ENCODE measurements around the gene CCL17.
"Not testable (repeated sequence)": the region's sequence is repeated elsewhere in the genome, so short reads cannot be mapped to it uniquely, and the experiment has no call there.

CCL17 gene

DNA sequence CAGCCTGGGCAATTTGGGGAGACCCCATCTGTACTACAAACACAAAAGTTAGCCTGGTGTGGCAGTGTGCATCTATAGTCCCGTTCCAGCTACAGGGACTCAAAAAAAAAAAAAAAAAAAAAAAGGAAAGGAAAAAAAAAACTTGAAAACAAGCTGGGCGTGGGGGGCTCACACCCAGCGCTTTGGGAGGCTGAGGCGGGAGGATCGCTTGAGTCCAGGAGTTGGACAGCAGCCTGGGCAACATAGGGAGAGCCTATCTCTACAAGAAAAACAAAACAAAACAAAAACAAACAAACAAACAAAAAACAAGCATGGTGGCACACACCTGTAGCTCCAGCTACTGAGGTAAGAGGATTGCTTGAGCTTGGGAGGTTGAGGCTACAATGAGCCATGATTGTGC lies 12.9 kb upstream of the CCL17 start:
- Histone ChIP-seq H3K36me3 (no peaks in the 10 kb centered on the region), H3K9me3 (ENCODE audit: severe bottlenecking) (no peaks in the 10 kb centered on the region), H3K27me3 (ENCODE audit: insufficient read depth, low read depth, severe bottlenecking) (no peaks in the 10 kb centered on the region), H3K4me3 (ENCODE audit: low read depth, low read length) (no peak overlapping the region), H3K27ac (no peak overlapping the region)
- TF ChIP-seq, protein P1, sequence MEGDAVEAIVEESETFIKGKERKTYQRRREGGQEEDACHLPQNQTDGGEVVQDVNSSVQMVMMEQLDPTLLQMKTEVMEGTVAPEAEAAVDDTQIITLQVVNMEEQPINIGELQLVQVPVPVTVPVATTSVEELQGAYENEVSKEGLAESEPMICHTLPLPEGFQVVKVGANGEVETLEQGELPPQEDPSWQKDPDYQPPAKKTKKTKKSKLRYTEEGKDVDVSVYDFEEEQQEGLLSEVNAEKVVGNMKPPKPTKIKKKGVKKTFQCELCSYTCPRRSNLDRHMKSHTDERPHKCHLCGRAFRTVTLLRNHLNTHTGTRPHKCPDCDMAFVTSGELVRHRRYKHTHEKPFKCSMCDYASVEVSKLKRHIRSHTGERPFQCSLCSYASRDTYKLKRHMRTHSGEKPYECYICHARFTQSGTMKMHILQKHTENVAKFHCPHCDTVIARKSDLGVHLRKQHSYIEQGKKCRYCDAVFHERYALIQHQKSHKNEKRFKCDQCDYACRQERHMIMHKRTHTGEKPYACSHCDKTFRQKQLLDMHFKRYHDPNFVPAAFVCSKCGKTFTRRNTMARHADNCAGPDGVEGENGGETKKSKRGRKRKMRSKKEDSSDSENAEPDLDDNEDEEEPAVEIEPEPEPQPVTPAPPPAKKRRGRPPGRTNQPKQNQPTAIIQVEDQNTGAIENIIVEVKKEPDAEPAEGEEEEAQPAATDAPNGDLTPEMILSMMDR (IDR thresholded peaks at IDR 0.05; ENCODE audit: low read depth, low read length), result no peak
- DNase-seq, result no peak

DNA sequence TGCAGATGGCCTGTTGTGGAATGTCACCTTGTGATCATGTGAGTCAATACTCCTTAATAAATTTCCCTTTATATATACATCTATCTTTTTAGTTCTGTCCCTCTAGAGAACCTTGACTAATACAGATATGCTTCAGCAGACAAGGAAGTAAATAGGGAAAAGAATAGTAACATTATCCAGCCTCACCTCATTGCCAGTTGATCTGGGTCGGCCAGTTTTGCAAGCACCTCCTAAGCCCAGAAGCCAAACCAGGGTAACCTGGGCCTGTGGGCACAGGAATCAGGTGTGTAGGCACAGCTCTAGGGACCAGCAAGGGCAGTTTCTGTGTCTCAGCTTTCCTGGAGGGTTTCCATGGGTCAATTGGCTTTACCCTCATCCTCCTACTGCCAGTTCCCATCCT lies 11.9 kb upstream of the CCL17 start:
- H3K4me3 ChIP-seq (ENCODE audit: low read depth, low read length), result no peak overlapping the region
- no peak for DNase-seq
- TF ChIP-seq, protein P1 (IDR thresholded peaks at IDR 0.05; ENCODE audit: low read depth, low read length), result no peak
- no peak overlapping the region for H3K27ac ChIP-seq
- H3K27me3 ChIP-seq (ENCODE audit: insufficient read depth, low read depth, severe bottlenecking), result no peaks in the 10 kb centered on the region
- no peaks in the 10 kb centered on the region for H3K9me3 ChIP-seq (ENCODE audit: severe bottlenecking)
- H3K36me3 ChIP-seq, result no peaks in the 10 kb centered on the region

DNA sequence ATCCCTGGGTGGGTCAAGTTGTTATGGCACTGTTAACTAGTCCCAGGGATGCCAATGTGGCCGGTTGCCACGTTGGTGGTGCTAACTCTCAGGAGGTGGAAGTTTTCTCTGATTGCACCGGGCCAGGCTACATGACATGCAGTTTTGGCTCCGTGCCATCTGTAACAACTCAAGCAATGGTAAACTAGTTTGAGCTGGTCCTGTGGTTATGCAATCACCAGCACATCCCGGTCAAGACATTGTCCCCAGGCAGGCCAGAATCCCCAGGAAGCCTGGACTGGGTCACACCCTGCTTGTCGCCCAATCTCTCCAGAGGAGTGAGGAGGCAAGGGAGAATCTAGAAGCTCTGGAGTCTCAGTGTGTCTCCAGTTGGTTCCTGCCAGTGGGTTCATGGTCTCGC lies 10.1 kb upstream of the CCL17 start:
- no peaks in the 10 kb centered on the region for H3K27me3 ChIP-seq (ENCODE audit: insufficient read depth, low read depth, severe bottlenecking)
- DNase-seq, result no peak

GRCh38 chr16:57395026-57395425 lies 9.5 kb upstream of the CCL17 start:
- DNase-seq, result no peak
- H3K36me3 ChIP-seq, result no peaks in the 10 kb centered on the region
- no peak overlapping the region for H3K27ac ChIP-seq
- TF ChIP-seq, protein P1 (IDR thresholded peaks at IDR 0.05; ENCODE audit: low read depth, low read length), result no peak
- no peak overlapping the region for H3K4me3 ChIP-seq (ENCODE audit: low read depth, low read length)
- H3K27me3 ChIP-seq (ENCODE audit: insufficient read depth, low read depth, severe bottlenecking), result no peaks in the 10 kb centered on the region
- no peaks in the 10 kb centered on the region for H3K9me3 ChIP-seq (ENCODE audit: severe bottlenecking)

More for the DNA sequence above, 10.1 kb upstream of the CCL17 start:
- Histone ChIP-seq H3K4me3 (ENCODE audit: low read depth, low read length) (no peak overlapping the region), H3K27ac (no peak overlapping the region), H3K9me3 (ENCODE audit: severe bottlenecking) (no peaks in the 10 kb centered on the region), H3K36me3 (no peaks in the 10 kb centered on the region)
- TF ChIP-seq, protein P1 (IDR thresholded peaks at IDR 0.05; ENCODE audit: low read depth, low read length), result no peak

DNA sequence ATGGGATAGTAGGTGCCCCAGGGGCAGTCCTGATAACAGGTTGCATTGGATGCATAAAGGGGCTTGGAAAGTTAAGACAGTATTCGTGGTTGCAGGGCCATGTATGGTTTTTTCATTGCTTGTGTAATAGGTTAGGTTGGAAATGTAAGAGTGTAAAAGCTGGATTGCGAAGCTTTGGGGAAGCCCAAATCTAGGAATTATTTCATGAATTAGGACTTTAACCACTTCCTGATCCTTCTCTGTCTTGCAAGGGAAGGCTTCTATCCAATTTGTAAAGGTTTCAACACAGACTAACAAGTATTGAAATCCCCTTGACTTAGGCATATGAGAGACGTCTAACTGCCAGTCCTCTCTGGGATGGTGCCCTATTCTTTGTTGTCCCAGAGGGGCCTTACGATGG lies 7.8 kb upstream of the CCL17 start:
- H3K36me3 ChIP-seq, result no peaks in the 10 kb centered on the region

DNA sequence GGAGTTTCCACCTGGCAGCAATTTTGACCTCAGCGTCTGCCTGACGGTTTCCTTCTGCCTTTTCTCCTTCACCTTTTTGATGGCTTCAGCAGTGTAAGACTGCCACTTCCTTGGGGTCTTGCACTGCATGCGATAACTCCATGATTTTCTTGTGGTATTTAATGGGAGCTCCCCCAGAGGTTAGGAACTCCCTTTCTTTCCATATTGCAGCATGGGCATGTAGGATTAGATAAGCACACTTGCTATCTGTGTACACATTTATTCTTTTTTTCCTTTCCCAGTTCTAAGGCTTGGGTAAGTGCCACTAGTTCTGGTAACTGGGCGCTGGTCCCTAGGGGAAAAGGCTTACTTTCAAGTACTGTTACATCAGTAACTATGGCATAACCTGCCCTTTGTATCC lies 7.1 kb upstream of the CCL17 start:
- H3K9me3 ChIP-seq (ENCODE audit: severe bottlenecking); H3K4me3 ChIP-seq (ENCODE audit: low read depth, low read length); H3K36me3 ChIP-seq; H3K27ac ChIP-seq; DNase-seq; H3K27me3 ChIP-seq (ENCODE audit: insufficient read depth, low read depth, severe bottlenecking): not testable (repeated sequence)

More for the DNA sequence above, 7.8 kb upstream of the CCL17 start:
- H3K4me3 ChIP-seq (ENCODE audit: low read depth, low read length), result no peak overlapping the region
- DNase-seq, result no peak
- no peaks in the 10 kb centered on the region for H3K27me3 ChIP-seq (ENCODE audit: insufficient read depth, low read depth, severe bottlenecking)
- no peaks in the 10 kb centered on the region for H3K9me3 ChIP-seq (ENCODE audit: severe bottlenecking)
- TF ChIP-seq, protein P1 (IDR thresholded peaks at IDR 0.05; ENCODE audit: low read depth, low read length), result no peak
- no peak overlapping the region for H3K27ac ChIP-seq
